Hepatocyte (in vitro differentiated cells): ENCODE data around the gene PRPS1L1.

ENCODE experiments used
- EZH2 ChIP-seq: fragments of 200-600 bp; sonication (generic); IDR thresholded peaks from 2 replicates; pipeline ENCODE4 v1.6.1; 2016; ENCODE audit warnings: antibody characterized with exemption, mild to moderate bottlenecking, borderline replicate concordance
- TF ChIP-seq, protein P1 (sequence below): fragments of 200-600 bp; sonication (generic); IDR thresholded peaks from 2 replicates; pipeline ENCODE4 v1.5.1; 2016; ENCODE audit warnings: antibody characterized with exemption, mild to moderate bottlenecking; ENCODE audit not compliant: poor library complexity

DNA sequence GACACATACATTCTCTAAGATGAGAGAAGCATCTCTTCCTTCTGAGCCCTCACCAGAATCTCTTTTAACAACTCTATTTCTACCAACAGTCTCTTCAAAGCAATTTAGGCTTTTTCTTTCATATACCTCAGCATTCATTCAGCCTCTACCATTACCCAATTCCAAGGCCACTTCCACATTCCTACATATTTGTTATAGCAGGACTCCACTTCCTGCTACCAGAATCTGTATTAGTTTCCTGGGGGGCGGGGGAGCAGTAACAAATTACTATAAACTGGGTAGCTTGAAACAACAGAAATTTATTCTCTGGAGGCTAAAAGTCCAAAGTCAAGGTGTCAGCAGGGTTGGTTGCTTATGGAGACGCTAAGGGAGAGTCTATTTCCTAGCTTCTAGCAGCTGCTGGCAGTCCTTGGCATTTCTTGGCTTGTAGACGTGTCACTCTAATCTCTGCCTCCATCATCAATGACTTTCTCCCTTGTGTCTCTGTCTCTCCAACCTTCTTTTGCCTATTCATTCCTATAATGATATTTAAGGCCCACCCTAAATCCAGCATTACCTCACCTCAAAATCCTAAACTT is 7.4 kb downstream of the PRPS1L1 start:
- TF ChIP-seq, protein P1, sequence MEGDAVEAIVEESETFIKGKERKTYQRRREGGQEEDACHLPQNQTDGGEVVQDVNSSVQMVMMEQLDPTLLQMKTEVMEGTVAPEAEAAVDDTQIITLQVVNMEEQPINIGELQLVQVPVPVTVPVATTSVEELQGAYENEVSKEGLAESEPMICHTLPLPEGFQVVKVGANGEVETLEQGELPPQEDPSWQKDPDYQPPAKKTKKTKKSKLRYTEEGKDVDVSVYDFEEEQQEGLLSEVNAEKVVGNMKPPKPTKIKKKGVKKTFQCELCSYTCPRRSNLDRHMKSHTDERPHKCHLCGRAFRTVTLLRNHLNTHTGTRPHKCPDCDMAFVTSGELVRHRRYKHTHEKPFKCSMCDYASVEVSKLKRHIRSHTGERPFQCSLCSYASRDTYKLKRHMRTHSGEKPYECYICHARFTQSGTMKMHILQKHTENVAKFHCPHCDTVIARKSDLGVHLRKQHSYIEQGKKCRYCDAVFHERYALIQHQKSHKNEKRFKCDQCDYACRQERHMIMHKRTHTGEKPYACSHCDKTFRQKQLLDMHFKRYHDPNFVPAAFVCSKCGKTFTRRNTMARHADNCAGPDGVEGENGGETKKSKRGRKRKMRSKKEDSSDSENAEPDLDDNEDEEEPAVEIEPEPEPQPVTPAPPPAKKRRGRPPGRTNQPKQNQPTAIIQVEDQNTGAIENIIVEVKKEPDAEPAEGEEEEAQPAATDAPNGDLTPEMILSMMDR, result no peak
- no peak for TF ChIP-seq EZH2
